ENCODE measurements around the gene SRRM2. TPM values are rescaled to one million over a fixed set of nuclear protein-coding genes. Genes with fewer than 3 reads are reported as not detected.

The SRRM2 gene
- total and polyA plus RNA-seq, 9 of the 15 experiments (the other 6 are each of a cell fraction or from before 2014, with no cell fraction given) = 26.7 to 563 (median 81.1) TPM

- intact Hi-C loops (cut with micrococcal nuclease) = no loop called here
- no peaks in the 10 kb centered on the region for H3K79me2 ChIP-seq (ENCODE audit: control insufficient read depth, insufficient read depth, low read length)
- peaks cover 10% of the 10 kb centered on the region; the same call in 1 of the 2 replicates for H4K20me1 ChIP-seq (replicated peaks; ENCODE audit: control insufficient read depth, insufficient read depth, low read length)
- ChIA-PET POLR2A (no interaction called here), CTCF (ENCODE audit: low intra/inter-chr PET ratio) (no interaction called here)
- H3K9me1 ChIP-seq (ENCODE audit: control insufficient read depth, insufficient read depth, low read length) = no peaks in the 10 kb centered on the region
- H3K36me3 ChIP-seq (ENCODE audit: control insufficient read depth, insufficient read depth, low read length) = no peaks in the 10 kb centered on the region
- TF ChIP-seq ZNF263 (CRISPR knock-in tag; IDR thresholded peaks at IDR 0.05; ENCODE audit: borderline replicate concordance) (peak; percentile 85), HOXB6 (CRISPR knock-in tag; IDR thresholded peaks at IDR 0.05; ENCODE audit: borderline replicate concordance) (no peak)
- in situ Hi-C loops (cut with MboI) = no loop called here
- H3K4me1 ChIP-seq (replicated peaks in 1 of 2; ENCODE audit: control insufficient read depth in 2 of 2, insufficient read depth in 2 of 2, low read length in 2 of 2) = peaks cover 4 to 31% of the 10 kb centered on the region in 2 experiments; a peak in 4 of 5 replicates
- peaks cover 20 to 32% of the 10 kb centered on the region in 2 experiments; a peak in 4 of 5 replicates for H3K27me3 ChIP-seq (ENCODE audit: control insufficient read depth in 2 of 2, insufficient read depth in 2 of 2, low read length in 2 of 2)
- no TSS peak for BruUV-seq (replicated peaks)
- H3K4me3 ChIP-seq = no peak overlapping the region
- no peaks in the 10 kb centered on the region for H3K9me3 ChIP-seq (replicated peaks; ENCODE audit: control insufficient read depth, insufficient read depth, low read depth, low read length)
- no CpG with 5 or more reads among the region's 3 CpGs for WGBS (ENCODE audit: insufficient coverage, low coverage, missing lambda C conversion rate)
- no peak overlapping the region for H3K27ac ChIP-seq (ENCODE audit: extremely low read depth, low read depth, low read length)
- ATAC-seq (no peak), DNase-seq (ENCODE audit: extremely low read depth in 1 of 4, low spot score in 3 of 4) (no peak), FAIRE-seq (no peak)
- no peak overlapping the region for H2AFZ ChIP-seq (ENCODE audit: low read depth, low read length)
- no peak overlapping the region for H3K9ac ChIP-seq (ENCODE audit: insufficient read depth in 1 of 2, low read depth in 2 of 2, low read length in 2 of 2)
- no peak overlapping the region for H3K4me2 ChIP-seq (ENCODE audit: insufficient read depth, low read length)
Measured at GRCh38 chr16:2786826-2787151, 34.4 kb downstream of the SRRM2 start.

- Histone ChIP-seq H3K9ac (ENCODE audit: insufficient read depth in 1 of 2, low read depth in 2 of 2, low read length in 2 of 2) (0 out of 4 replicates have a peak within 1 kb of the TSS, but pooled peaks of 1 of the 2 experiments have one; percentile 36), H3K9me1 (ENCODE audit: control insufficient read depth, insufficient read depth, low read length) (no peaks in the 10 kb centered on the region), H2AFZ (ENCODE audit: low read depth, low read length) (no peak within 1 kb of the TSS), H3K4me3 (no peak within 1 kb of the TSS), H3K4me1 (replicated peaks in 1 of 2; ENCODE audit: control insufficient read depth in 2 of 2, insufficient read depth in 2 of 2, low read length in 2 of 2) (peaks cover 4 to 31% of the 10 kb centered on the region in 2 experiments; a peak in 4 of 5 replicates), H3K36me3 (ENCODE audit: control insufficient read depth, insufficient read depth, low read length) (no peaks in the 10 kb centered on the region), H3K79me2 (ENCODE audit: control insufficient read depth, insufficient read depth, low read length) (no peaks in the 10 kb centered on the region), H4K20me1 (replicated peaks; ENCODE audit: control insufficient read depth, insufficient read depth, low read length) (peaks cover 10% of the 10 kb centered on the region; the same call in 1 of the 2 replicates), H3K27ac (ENCODE audit: extremely low read depth, low read depth, low read length) (no peak within 1 kb of the TSS), H3K4me2 (ENCODE audit: insufficient read depth, low read length) (no peak within 1 kb of the TSS), H3K9me3 (replicated peaks; ENCODE audit: control insufficient read depth, insufficient read depth, low read depth, low read length) (no peaks in the 10 kb centered on the region), H3K27me3 (ENCODE audit: control insufficient read depth in 2 of 2, insufficient read depth in 2 of 2, low read length in 2 of 2) (peaks cover 21 to 34% of the 10 kb centered on the region in 2 experiments; a peak in 4 of 5 replicates)
- intact Hi-C loops (cut with micrococcal nuclease) = no loop called here
- no peak for ATAC-seq
- DNase-seq (ENCODE audit: extremely low read depth in 1 of 4, low spot score in 3 of 4) = no peak
- WGBS (ENCODE audit: insufficient coverage, low coverage, missing lambda C conversion rate) = 2% methylated on average over 10 of the region's 10 CpGs
- no TSS peak for BruUV-seq (replicated peaks)
- in situ Hi-C loops (cut with MboI) = no loop called here
- peak in 1 of 2 experiments; percentile 52; a peak in 1 of 4 replicates for TF ChIP-seq KDM1A (IDR thresholded peaks at IDR 0.05)
- TF ChIP-seq NFIX (CRISPR knock-in tag; IDR thresholded peaks at IDR 0.05; ENCODE audit: low read depth) = no peak
- CTCF ChIA-PET (ENCODE audit: low intra/inter-chr PET ratio) = no interaction called here
- FAIRE-seq = no peak
- POLR2A ChIA-PET = interaction anchor here (0.6 to 0.8 kb wide), 2 partner anchors 10 to 34 kb away, joined by 3 read pairs; no protein-coding TSS in a partner anchor
Measured at GRCh38 chr16:2787406-2787805, 35.0 kb downstream of the SRRM2 start, which contains the start of gene PRSS33. Gene PRSS33 (minus strand): TSS chr16:2787560. CDS start chr16:2786547, 1,013 bp downstream.
